Stomach (tissue), 4 donors: Measurements from ENCODE around the gene MEI4.

ENCODE experiments used
- CTCF ChIP-seq, 7 experiments: fragments of 450-650 bp in 4 of 7; fragments of 200-600 bp in 3 of 7; sonication (generic) in 3 of 7; IDR thresholded peaks; one replicate each; pipeline ENCODE4 v1.5.1; 2016 to 2019; ENCODE audit warnings: antibody characterized with exemption in 7 of 7, control low read depth in 2 of 7, mild to moderate bottlenecking in 1 of 7
- POLR2A ChIP-seq, 4 donors: fragments of 450-650 bp; IDR thresholded peaks; one replicate each; pipeline ENCODE4 v1.6.1; 2016; ENCODE audit warnings: antibody characterized with exemption in 4 of 4, control low read depth in 2 of 4, mild to moderate bottlenecking in 1 of 4, moderate library complexity in 1 of 4
- POLR2AphosphoS5 ChIP-seq, 3 donors: sonication (generic); formaldehyde crosslinking; IDR thresholded peaks; one replicate each; pipeline ENCODE4 v1.6.1; 2016; ENCODE audit warnings: antibody characterized with exemption in 3 of 3

DNA sequence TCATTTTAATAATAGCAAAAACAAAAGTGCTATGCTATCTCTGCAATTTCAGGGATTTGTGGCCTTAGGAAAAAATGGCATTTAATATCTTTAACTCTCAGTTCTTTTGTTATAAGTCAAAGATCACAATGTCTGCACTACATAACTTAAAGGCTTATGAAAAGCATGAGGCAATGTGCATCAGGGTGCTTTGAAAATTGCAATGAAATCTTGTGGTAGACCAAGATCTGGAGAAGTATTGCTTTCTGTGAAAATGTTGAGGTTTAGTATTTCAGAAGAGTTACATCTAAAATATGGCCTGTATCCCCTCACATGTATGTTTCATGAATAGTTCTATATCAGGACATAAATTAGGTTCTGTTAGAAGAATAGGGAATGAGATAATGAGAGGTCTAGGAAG, 200.6 kb downstream of the MEI4 start:
- TF ChIP-seq POLR2A (IDR thresholded peaks at IDR 0.05), result no peak
- no peak for TF ChIP-seq CTCF (IDR thresholded peaks at IDR 0.05)
- TF ChIP-seq POLR2AphosphoS5 (IDR thresholded peaks at IDR 0.05), result no peak
